ENCODE measurements around the gene ZNF169.
"Not testable (repeated sequence)": the region's sequence is repeated elsewhere in the genome, so short reads cannot be mapped to it uniquely, and the experiment has no call there.

The ZNF169 gene

DNA sequence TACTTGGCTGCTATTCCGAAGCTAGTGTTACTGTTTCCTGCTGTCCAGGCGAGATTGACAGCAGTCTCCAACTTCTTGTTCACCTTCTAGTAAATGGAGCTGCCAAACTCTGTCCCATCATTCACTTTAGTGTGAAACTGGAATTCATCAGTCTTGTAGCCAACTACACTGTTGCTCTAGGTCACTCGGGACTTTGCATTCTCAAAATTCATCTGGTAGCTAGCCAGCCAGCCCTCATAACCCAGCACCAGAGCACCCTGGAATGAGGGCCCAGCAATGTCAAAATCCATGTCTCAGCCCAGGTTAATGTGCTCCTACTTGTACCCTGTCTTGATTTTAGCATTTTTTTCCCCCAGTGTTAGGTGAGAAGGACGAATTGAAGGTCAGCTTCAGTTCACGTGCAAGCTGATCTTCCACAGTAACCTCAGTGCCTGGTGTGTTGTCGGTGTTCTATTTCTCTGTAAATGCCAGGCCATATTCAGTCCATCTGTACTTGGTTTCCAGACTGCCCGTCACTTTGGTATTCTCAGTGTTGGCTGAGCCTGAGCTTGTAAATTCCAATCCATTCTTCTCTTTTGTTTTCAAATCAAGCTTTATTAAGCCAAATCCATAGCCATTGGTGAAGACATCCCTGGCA lies 28.9 kb downstream of the ZNF169 start:
- no peak for FAIRE-seq

GRCh38 chr9:94289691-94290090 lies 30.6 kb downstream of the ZNF169 start:
- no peak for FAIRE-seq

DNA sequence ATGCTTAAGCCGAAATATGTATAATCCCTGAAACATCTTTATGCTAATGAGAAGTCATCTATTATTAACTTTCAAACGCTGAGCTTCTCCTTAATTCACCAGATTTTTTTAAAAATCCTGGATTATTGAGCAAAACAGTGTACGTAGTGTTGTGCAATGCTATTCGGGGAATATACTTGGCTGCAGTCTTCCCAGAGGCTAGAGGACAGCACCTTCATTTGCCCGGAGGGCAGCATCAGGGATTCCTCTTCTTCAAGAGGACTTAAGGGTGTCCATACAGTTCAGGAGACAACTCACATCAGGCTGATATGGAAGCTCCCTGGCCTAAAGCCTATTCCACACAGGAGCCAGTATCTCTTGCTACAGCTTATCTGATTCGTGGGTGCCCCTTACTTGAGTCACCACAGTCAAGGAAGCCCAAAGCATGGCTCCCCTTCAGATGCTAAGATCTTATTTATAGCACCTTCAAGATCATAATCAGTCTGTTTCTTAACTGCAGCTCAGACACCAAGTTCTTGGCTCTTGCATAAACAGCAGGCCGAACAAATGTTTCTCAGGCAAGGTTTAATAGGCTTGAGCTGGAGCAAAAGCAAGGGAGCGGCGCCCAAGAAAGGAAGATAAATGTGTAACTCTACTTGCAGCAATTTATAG lies 40.0 kb downstream of the ZNF169 start:
- no peak for FAIRE-seq

DNA sequence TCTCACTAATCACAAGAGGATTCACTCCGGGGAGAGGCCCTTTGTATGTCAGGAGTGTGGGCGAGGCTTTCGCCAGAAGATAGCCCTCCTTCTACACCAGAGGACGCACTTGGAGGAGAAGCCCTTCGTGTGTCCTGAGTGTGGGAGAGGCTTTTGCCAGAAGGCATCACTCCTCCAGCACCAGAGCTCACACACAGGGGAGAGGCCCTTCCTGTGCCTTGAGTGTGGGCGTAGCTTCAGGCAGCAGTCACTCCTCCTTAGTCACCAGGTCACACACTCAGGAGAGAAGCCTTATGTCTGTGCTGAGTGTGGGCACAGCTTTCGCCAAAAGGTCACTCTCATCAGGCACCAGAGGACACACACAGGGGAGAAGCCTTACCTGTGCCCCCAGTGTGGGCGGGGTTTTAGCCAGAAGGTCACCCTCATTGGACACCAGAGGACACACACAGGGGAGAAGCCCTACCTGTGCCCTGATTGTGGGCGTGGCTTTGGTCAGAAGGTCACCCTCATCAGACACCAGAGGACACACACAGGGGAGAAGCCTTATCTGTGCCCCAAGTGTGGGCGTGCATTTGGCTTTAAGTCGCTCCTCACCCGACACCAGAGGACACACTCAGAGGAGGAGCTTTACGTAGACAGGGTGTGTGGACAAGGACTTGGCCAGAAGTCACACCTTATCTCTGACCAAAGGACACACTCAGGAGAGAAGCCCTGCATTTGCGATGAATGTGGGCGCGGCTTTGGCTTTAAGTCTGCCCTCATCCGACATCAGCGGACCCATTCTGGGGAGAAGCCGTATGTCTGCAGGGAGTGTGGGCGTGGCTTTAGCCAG lies 41.6 kb downstream of the ZNF169 start:
- no peak for FAIRE-seq

DNA sequence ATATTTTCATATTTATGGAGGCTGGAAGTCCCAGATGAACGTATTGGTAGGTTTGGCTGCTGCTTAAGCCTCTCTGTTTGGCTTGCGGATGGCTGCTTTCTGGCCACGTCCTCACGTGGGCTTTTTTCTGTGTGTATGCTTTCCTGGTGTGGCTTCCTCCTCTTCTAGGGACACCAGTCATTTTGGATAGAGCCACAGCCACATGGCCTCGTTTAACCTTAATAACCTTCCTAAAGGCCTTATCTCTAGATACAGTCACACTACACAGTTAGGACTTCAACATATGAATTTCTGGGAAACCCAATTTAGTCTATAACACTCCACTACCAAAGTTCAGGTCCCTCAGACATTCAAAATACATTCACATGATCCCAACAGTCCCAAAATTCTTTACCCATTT lies 42.5 kb downstream of the ZNF169 start:
- no peak for FAIRE-seq

GRCh38 chr9:94302426-94302825 lies 43.3 kb downstream of the ZNF169 start:
- FAIRE-seq: no peak

- FAIRE-seq: no peak
These were observed 44.2 kb downstream of the ZNF169 start for GRCh38 chr9:94303321-94303720.

GRCh38 chr9:94315034-94315984 lies 56.2 kb downstream of the ZNF169 start:
- FAIRE-seq: not testable (repeated sequence)

GRCh38 chr9:94316236-94316635 lies 57.1 kb downstream of the ZNF169 start:
- not testable (repeated sequence) for FAIRE-seq

GRCh38 chr9:94317949-94318657 lies 59.0 kb downstream of the ZNF169 start:
- not testable (repeated sequence) for FAIRE-seq

DNA sequence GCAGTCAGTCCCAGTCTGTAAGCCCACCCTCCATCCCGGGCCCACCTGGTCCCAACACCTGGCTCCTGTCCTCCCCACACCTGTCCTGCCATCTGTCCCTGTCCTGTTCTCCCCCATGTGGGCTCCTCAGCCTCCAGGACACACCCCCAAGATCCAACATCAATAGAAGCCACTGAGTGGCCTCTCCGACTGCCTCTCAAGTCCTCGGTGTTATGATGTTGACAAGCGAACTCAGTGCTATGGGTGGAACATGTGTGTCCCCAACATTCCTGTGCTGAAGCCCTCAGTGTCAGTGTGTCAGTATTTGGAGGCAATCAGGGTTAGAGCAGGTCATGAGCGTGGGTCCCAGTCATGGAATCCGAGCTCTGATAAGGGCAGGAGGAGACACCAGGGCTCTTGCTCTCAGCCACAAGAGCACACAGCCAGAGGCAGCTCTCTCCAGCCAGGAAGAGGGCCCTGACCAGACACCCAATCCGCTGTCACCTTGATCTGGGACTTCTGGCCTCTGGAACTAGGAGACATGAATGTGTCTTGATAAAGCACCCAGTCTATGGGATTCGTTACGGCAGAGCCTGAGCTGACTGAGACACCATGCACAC lies 63.3 kb downstream of the ZNF169 start:
- FAIRE-seq: not testable (repeated sequence)

DNA sequence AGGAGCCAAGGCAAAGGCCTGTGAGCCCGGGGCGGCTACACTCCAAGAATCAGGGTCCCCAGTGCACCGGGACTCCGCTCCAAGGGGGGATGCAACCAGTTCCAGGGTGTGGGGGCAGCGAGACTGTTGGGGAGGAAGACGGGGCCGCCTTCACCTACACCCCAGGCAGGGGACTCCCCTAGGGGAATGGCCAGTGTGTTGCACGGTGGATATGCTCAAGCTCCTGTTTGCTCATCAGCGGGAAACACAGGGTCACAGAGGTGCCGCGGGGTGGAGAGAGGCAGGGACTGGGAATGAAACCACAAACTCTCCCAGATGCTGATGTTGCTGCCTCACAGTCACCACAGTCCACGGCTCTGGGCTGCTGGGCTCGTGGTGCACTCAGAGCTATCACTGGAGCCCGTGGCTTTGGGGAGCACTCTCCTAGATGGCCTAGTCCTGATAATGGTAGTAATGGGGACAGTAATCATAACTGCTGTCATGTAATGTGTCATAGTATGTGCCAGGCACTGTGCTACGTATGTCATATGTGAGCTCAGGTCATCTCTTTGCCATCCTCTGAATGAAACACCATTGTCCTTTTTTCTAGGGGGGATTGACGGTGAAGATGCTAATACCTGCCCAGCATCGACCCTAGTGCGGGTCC lies 64.2 kb downstream of the ZNF169 start:
- FAIRE-seq: not testable (repeated sequence)

- not testable (repeated sequence) for FAIRE-seq
These were observed 66.5 kb downstream of the ZNF169 start for GRCh38 chr9:94325583-94325982.

- not testable (repeated sequence) for FAIRE-seq
These were observed 69.4 kb downstream of the ZNF169 start, which contains the start of gene NUTM2F for GRCh38 chr9:94328544-94328943. NUTM2F (minus strand) TSS chr9:94328644; CDS start chr9:94328623, 21 bp downstream.

- not testable (repeated sequence) for FAIRE-seq
These were observed 77.3 kb downstream of the ZNF169 start for GRCh38 chr9:94336445-94336844.

- not testable (repeated sequence) for FAIRE-seq
These were observed 79.6 kb downstream of the ZNF169 start for GRCh38 chr9:94338723-94339122.

GRCh38 chr9:94339657-94340056 lies 80.6 kb downstream of the ZNF169 start:
- not testable (repeated sequence) for FAIRE-seq

GRCh38 chr9:94340750-94341149 lies 81.7 kb downstream of the ZNF169 start:
- FAIRE-seq: not testable (repeated sequence)

DNA sequence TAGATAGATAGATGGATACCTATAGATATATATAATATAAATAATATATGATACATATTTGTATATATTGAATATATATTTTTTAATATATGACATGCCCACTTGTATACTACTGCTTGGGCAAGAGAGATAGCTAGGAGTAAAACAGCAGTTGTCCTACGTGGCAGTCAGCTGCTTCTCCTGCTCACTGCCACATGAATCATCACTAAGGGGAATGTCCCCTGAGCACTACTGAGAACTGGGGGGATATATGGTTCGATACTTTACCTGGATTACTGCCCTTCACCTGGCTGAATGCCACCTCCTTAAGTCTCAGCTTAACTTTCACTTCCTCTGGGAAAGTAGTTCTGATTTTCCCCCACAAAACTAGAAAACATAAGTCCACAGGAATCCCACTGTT lies 82.6 kb downstream of the ZNF169 start:
- not testable (repeated sequence) for FAIRE-seq

GRCh38 chr9:94347451-94347850 lies 88.4 kb downstream of the ZNF169 start:
- FAIRE-seq: not testable (repeated sequence)

- FAIRE-seq: not testable (repeated sequence)
These were observed 89.7 kb downstream of the ZNF169 start for GRCh38 chr9:94348754-94349153.
